K562 (cell line): Measurements from ENCODE around the gene MED31. TPM values are rescaled to one million over a fixed set of nuclear protein-coding genes. Genes with fewer than 3 reads are reported as not detected.

Experiments used
- ATAC-seq: fragments of 200-7000 bp; cut with Tn5 transposase; 3 replicates; pipeline ENCODE4 v1.9.1; 2020; ENCODE audit warnings: moderate library complexity
- BruUV-seq: library from RNA; stranded (reverse); fragments of 400-500 nt; replicated peaks from 2 replicates; lab custom pipeline; 2021; lab: Mats Ljungman, UMichigan
- CTCF ChIA-PET: fragments of 300-600 bp; formaldehyde crosslinking; extraction: SDS; loops from one replicate; lab custom pipeline; 2021; ENCODE audit warnings: low intra/inter-chr PET ratio; lab: Yijun Ruan, JAX
- POLR2A ChIA-PET: fragments of 300-600, 350-650 bp; sonication (Branson Sonifier 250); formaldehyde crosslinking; extraction: SDS; loops from one replicate; lab custom pipeline; 2021; ENCODE audit warnings: antibody characterized with exemption, inconsistent platforms; lab: Yijun Ruan, JAX
- DNase-seq, 4 experiments: peaks; one replicate each; pipeline versions ENCODE4 v3.0.0 to v3.0.0-alpha.2; 2011 to 2018; ENCODE audit warnings: low spot score in 3 of 4, mixed read lengths in 3 of 4; ENCODE audit errors: extremely low read depth in 1 of 4
- FAIRE-seq: peaks from 2 replicates; lab custom pipeline; 2011; peaks lifted over from hg19 to GRCh38; lab: Jason Lieb, UNC
- H2AFZ ChIP-seq: 2 replicates; pipeline ENCODE4 v1.6.0; 2011; ENCODE audit warnings: low read depth, low read length, control low read depth, inconsistent platforms
- H3K27ac ChIP-seq: fragments of 200-600 bp; 3 replicates; pipeline ENCODE4 v1.8.0; 2011; ENCODE audit warnings: low read depth, mild to moderate bottlenecking, control low read depth, inconsistent platforms, low read length, moderate library complexity, mixed read lengths; ENCODE audit errors: extremely low read depth
- H3K27me3 ChIP-seq, 2 experiments: fragments of 300-600 bp in 1 of 2; 2 replicates in 1 of 2; 3 replicates in 1 of 2; pipeline versions ENCODE4 v1.6.0 to v1.8.0; 2011; ENCODE audit warnings: inconsistent platforms in 2 of 2, low read length in 2 of 2, mild to moderate bottlenecking in 1 of 2, mixed read lengths in 1 of 2, moderate library complexity in 1 of 2; ENCODE audit not compliant: control insufficient read depth in 2 of 2, insufficient read depth in 2 of 2
- H3K36me3 ChIP-seq: fragments of 300-600 bp; 3 replicates; pipeline ENCODE4 v1.8.0; 2011; ENCODE audit warnings: mild to moderate bottlenecking, low read length, inconsistent platforms; ENCODE audit not compliant: control insufficient read depth, insufficient read depth
- H3K4me1 ChIP-seq, 2 experiments: fragments of 200-600 bp in 1 of 2; replicated peaks in 1 of 2; 2 replicates in 1 of 2; 3 replicates in 1 of 2; pipeline versions ENCODE4 v1.5.1 to v1.8.0; 2011; ENCODE audit warnings: inconsistent platforms in 2 of 2, low read length in 2 of 2, mild to moderate bottlenecking in 1 of 2, mixed read lengths in 1 of 2, moderate library complexity in 1 of 2; ENCODE audit not compliant: control insufficient read depth in 2 of 2, insufficient read depth in 2 of 2
- H3K4me2 ChIP-seq: 2 replicates; pipeline ENCODE4 v1.6.1; 2011; ENCODE audit warnings: low read length, control low read depth, inconsistent platforms, mixed read lengths; ENCODE audit not compliant: insufficient read depth
- H3K4me3 ChIP-seq: fragments of 200-600 bp; sonication (generic), shearing (Covaris generic); 2 replicates; pipeline ENCODE4 v1.5.1; 2016; ENCODE audit warnings: control low read depth, inconsistent platforms
- H3K79me2 ChIP-seq: fragments of 200-600 bp; 3 replicates; pipeline ENCODE4 v1.8.0; 2011; ENCODE audit warnings: low read length, inconsistent platforms; ENCODE audit not compliant: control insufficient read depth, insufficient read depth
- H3K9ac ChIP-seq, 2 experiments: 2 replicates each; pipeline versions ENCODE4 v1.6.0 to v1.6.1; 2011; ENCODE audit warnings: low read depth in 2 of 2, low read length in 2 of 2, control low read depth in 1 of 2, inconsistent platforms in 1 of 2, mild to moderate bottlenecking in 1 of 2, mixed read lengths in 1 of 2; ENCODE audit not compliant: insufficient read depth in 1 of 2
- H3K9me1 ChIP-seq: one replicate; pipeline ENCODE4 v1.6.0; 2011; ENCODE audit warnings: inconsistent platforms, mild to moderate bottlenecking, low read length, moderate library complexity; ENCODE audit not compliant: control insufficient read depth, insufficient read depth
- H3K9me3 ChIP-seq: replicated peaks from 2 replicates; pipeline ENCODE4 v1.5.1; 2011; ENCODE audit warnings: low read depth, low read length, inconsistent platforms; ENCODE audit not compliant: control insufficient read depth, insufficient read depth
- H4K20me1 ChIP-seq: replicated peaks from 2 replicates; pipeline ENCODE4 v1.6.1; 2011; ENCODE audit warnings: low read length, inconsistent platforms, mixed read lengths; ENCODE audit not compliant: control insufficient read depth, insufficient read depth
- BMI1 ChIP-seq: fragments of 150-350 bp; IDR thresholded peaks from 2 replicates; pipeline ENCODE4 v1.6.1; 2014; ENCODE audit warnings: low read length
- BRCA1 ChIP-seq, 2 experiments: fragments of 450-650 bp in 1 of 2; sonication (generic) in 1 of 2; formaldehyde crosslinking in 1 of 2; IDR thresholded peaks; 2 replicates each; pipeline versions ENCODE4 v1.5.0 to v1.6.1; 2017 to 2020; ENCODE audit warnings: mild to moderate bottlenecking in 1 of 2, missing genetic modification reagents in 1 of 2
- CTCFL ChIP-seq: IDR thresholded peaks from 2 replicates; pipeline ENCODE4 v1.6.1; 2011; ENCODE audit warnings: borderline replicate concordance, low read depth, mild to moderate bottlenecking, moderate library complexity, low read length; ENCODE audit not compliant: insufficient read depth, poor library complexity, severe bottlenecking
- ILK ChIP-seq: fragments of 450-650 bp; IDR thresholded peaks from 2 replicates; pipeline ENCODE4 v1.6.1; 2016; ENCODE audit warnings: missing genetic modification characterization, low read depth, mild to moderate bottlenecking, missing compliant biosample characterization, moderate library complexity, borderline replicate concordance
- MEF2A ChIP-seq: IDR thresholded peaks from 2 replicates; pipeline ENCODE4 v1.6.1; 2011; ENCODE audit warnings: low read depth, mild to moderate bottlenecking, low read length, moderate library complexity; ENCODE audit not compliant: control insufficient read depth
- WHSC1 ChIP-seq: IDR thresholded peaks from one replicate; pipeline ENCODE4 v1.6.1; 2012; ENCODE audit warnings: low read length, control low read depth, inconsistent platforms
- WGBS: fragments of 100-300 bp; shearing (Covaris generic); methylation state at CpG from one replicate; pipeline ENCODE4 v1.1.6; 2016; ENCODE audit warnings: low coverage, mixed read lengths; ENCODE audit not compliant: insufficient coverage; ENCODE audit errors: missing lambda C conversion rate; 5-methylcytosine and 5-hydroxymethylcytosine counted together
- in situ Hi-C: fragments of 300-500 bp; cut with MboI; formaldehyde crosslinking; loops from 4 replicates; pipeline ENCODE4 v1.15.0; 2018; ENCODE audit warnings: inconsistent platforms, mixed read lengths
- intact Hi-C: fragments of 100-400 bp; cut with micrococcal nuclease; formaldehyde crosslinking; loops from 2 replicates; pipeline ENCODE4 v1.14.2; 2022
- polyA plus RNA-seq, 8 experiments: library from polyadenylated mRNA; depleted of rRNA in 4 of 8; stranded (reverse) in 5 of 8; unstranded in 3 of 8; fragments of >200 nt; fragmentation: Nextera tagmentation in 2 of 8; fragmentation: Illumina TruSeq in 1 of 8; extraction: Ambion mirVana in 2 of 8; extraction: Trizol in 1 of 8; gene quantifications; 2 replicates each; pipeline versions ENCODE4 v1.2.1 to v1.2.3, GENCODE V29; 2011 to 2014; ENCODE audit warnings: inconsistent platforms in 1 of 8, missing spikeins in 1 of 8
- total RNA-seq, 7 experiments: library from RNA; depleted of rRNA in 6 of 7; stranded (reverse); fragments of >200 nt in 6 of 7; fragmentation: Illumina TruSeq in 2 of 7; extraction: Trizol in 2 of 7; gene quantifications; 2 replicates each; pipeline versions ENCODE4 v1.2.1 to v1.2.3, GENCODE V29; 2011 to 2021; ENCODE audit warnings: low replicate concordance in 1 of 7

The MED31 gene
- total and polyA plus RNA-seq, 9 of the 15 experiments (the other 6 are each of a cell fraction or from before 2014, with no cell fraction given) = 6.4 to 39.9 (median 14.6) TPM

GRCh38 chr17:6670999-6671398 is 19.6 kb upstream of the MED31 start:
- H3K9me3 ChIP-seq = no peaks in the 10 kb centered on the region
- BruUV-seq = no TSS peak
- ChIA-PET POLR2A (interaction anchor here (0.6 kb wide), 1 partner anchor 84 kb away, joined by 3 read pairs; no protein-coding TSS in a partner anchor), CTCF (no interaction called here)
- DNase-seq (no peak), ATAC-seq (no peak)
- no peaks in the 10 kb centered on the region for H3K9me1 ChIP-seq
- H3K79me2 ChIP-seq = no peaks in the 10 kb centered on the region
- in situ Hi-C loops = no loop called here
- H3K9ac ChIP-seq = no peak overlapping the region
- intact Hi-C loops = no loop called here
- WGBS = 4% methylated on average over 5 of the region's 6 CpGs
- H3K36me3 ChIP-seq = no peaks in the 10 kb centered on the region
- no peak overlapping the region for H3K4me3 ChIP-seq
- H2AFZ ChIP-seq = no peak overlapping the region
- TF ChIP-seq WHSC1 = no peak
- no peak for TF ChIP-seq MEF2A
- no peak for TF ChIP-seq ILK (tag)
- TF ChIP-seq BRCA1 (IDR thresholded peaks at IDR 0.05) = no peak
- TF ChIP-seq BRCA1 (CRISPR knock-in tag; IDR thresholded peaks at IDR 0.05) = no peak
- TF ChIP-seq CTCFL = no peak
- TF ChIP-seq BMI1 = no peak
- TF ChIP-seq, all 486 proteins: peak for 0
- Histone ChIP-seq H3K27me3 (peaks cover 8 to 51% of the 10 kb centered on the region in 2 experiments; a peak in 4 of 5 replicates), H3K27ac (no peak overlapping the region), H4K20me1 (no peaks in the 10 kb centered on the region), H3K4me1 (no peaks in the 10 kb centered on the region; a peak in 1 of 5 replicates), H3K4me2 (no peak overlapping the region)
- FAIRE-seq = no peak
